NB4 (cell line): Measurements from ENCODE around the gene RASSF4.

ENCODE experiments used
- CTCF ChIP-seq: IDR thresholded peaks from one replicate; pipeline ENCODE4 v1.5.1; 2012; ENCODE audit warnings: low read depth, low read length
- MAX ChIP-seq: IDR thresholded peaks from 2 replicates; pipeline ENCODE4 v1.6.1; 2011; ENCODE audit warnings: low read depth, low read length
- POLR2A ChIP-seq: IDR thresholded peaks from 2 replicates; pipeline ENCODE4 v1.6.1; 2011; ENCODE audit warnings: mild to moderate bottlenecking; ENCODE audit not compliant: insufficient read length; ENCODE audit errors: extremely low read depth

GRCh38 chr10:44991571-44991970 is 32.0 kb downstream of the RASSF4 start:
- TF ChIP-seq CTCF (no peak), POLR2A (no peak), MAX (no peak)
